ENCODE data around the gene TROAP.
A peak's percentile ranks its signal among the peaks of the same experiment; 100 is the strongest.
"Not testable (repeated sequence)": the region's sequence is repeated elsewhere in the genome, so short reads cannot be mapped to it uniquely, and the experiment has no call there.

Gene TROAP

GRCh38 chr12:49330631-49331379 is 7.8 kb downstream of the TROAP start:
- no peak for DNase-seq

GRCh38 chr12:49331380-49332222 is 8.5 kb downstream of the TROAP start:
- peak; percentile 74 to 76 for DNase-seq

DNA sequence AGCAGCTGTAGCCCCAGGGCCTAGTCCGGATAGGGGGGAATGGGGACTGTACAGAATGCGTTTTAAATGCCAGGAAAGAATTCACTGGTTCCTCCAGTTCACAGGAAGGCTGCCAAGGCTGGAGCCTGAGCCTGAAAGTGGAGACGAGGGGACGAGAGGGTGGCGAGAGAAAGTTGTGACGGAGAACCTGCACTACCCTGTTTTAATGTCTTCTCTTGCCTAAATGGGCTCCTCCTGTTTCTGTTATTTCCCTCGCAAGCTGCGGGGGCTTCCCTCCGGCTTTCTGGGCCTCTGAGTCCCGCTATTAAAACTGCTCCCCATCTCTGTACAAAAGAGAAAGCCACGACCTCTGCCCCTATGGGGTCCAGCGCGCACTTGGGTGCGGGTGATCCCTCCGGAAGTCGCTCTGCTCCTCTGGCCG is 9.4 kb downstream of the TROAP start:
- no peak for DNase-seq

DNA sequence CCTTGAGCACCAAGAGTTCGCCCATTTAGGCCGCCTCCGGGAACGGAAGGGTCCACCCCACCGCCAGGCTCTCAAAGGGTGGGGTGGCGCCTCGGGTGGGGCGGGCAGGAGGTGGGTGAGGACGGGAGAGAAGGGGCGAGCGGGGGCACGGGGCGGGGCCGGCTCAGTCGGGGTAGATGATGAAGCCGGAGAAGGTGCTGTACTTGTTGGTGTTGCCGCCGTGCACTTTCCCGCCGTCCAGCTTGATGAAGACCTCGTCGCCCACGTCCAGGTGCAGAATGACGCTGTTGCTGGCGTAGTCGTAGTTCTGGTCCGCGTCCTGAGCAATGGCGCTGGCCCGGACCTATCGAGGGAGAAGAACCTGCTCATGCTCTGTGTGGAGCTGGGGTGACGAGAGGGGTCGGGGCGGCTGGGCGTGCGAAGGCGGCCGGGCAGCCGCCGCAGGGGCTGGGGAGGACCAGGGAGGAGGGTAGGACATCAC is 9.9 kb downstream of the TROAP start:
- no peak for DNase-seq

GRCh38 chr12:49333778-49334177 is 10.7 kb downstream of the TROAP start:
- DNase-seq = not testable (repeated sequence)

- no peak for DNase-seq
Observed at GRCh38 chr12:49334226-49334625, 11.2 kb downstream of the TROAP start.

DNA sequence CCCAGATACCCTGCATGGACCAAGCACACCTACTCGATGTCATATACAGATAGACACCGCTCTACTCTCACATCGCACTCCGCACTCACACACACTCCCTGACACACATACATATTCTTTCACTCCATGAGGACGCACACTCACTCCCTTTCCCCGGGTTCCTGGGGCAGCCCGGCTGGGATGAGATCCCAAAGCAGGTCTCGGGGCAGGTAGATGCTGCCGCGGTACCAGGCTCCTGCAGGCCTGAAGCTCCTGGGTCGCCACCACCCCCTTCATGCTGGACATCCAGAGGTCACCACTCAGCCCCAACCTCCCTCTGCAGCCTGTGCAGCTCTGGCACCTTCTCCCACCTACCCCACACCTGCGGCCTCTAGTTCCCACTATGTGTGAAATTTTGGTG is 11.6 kb downstream of the TROAP start:
- DNase-seq = no peak

DNA sequence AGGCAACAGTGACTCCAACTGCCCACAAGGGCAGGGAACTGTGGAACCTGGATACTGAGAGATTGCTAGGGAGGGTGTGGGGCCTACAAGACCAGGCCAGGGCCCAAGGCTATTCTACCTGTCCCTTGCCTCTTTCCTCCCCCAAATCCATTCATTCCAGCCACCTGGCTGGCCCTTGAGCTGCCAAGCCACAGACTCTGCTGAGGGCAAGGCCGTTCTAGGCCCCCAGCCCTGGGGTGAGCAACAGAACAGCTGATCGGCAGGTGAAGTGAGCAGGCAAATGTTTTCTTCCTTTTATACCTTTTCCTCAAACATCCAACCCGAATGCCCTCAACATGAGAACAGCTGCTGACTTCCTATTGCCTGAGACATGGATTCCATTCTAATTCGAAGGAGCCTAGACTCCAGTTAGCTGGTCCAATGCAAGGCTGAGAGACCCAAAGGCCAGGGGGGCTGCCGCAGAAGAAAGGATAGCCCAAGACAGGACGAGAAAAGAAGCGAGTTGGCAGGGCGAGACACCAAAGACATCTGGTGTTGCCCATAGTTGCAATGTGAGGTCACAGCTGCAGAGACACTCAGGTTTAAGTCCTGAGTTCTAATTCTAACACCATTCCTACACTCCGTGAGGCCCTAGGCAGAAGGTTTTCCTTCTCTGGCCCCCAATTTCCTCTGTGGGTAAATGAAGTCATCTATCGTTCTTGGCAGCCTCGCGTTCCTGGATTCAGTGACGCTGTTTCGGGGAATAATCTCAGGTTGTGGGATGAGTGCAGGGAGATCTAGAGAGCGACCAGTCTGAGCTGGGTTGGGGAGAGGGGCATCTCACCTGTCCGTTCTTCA is 12.3 kb downstream of the TROAP start:
- DNase-seq = no peak

DNA sequence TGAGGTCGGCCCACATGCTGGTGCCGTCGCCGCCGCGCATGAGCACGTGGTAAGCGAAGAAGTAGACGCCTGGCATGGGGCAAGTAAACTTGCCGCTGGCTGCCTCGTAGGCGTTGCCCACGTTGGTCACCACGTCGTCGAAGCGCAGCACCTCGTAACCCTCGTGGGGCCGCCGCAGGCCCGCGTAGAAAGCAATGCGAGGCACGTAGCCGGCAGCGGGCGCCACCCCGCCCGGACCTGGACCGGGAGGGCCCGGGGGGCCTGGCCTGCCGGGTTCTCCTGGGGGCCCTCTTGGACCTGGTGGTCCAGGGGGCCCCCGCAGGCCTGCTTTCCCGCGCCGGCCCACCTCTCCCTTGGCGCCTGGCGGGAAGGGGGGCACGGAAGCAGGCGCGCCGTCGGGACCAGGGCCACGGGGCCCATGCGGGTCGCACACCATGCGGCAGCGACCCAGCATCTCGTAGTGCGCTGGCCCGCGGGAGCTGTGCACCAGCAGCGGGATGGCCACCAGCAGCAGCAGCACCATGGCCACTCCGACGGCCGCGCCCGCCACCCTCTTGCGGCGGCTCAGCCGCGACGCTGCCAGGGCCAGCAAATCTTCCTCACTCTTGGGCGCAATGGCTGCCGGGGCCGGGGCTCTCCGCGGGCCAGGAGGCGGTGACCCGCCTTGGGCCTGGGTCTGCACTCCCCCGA is 13.0 kb downstream of the TROAP start:
- DNase-seq = no peak

DNA sequence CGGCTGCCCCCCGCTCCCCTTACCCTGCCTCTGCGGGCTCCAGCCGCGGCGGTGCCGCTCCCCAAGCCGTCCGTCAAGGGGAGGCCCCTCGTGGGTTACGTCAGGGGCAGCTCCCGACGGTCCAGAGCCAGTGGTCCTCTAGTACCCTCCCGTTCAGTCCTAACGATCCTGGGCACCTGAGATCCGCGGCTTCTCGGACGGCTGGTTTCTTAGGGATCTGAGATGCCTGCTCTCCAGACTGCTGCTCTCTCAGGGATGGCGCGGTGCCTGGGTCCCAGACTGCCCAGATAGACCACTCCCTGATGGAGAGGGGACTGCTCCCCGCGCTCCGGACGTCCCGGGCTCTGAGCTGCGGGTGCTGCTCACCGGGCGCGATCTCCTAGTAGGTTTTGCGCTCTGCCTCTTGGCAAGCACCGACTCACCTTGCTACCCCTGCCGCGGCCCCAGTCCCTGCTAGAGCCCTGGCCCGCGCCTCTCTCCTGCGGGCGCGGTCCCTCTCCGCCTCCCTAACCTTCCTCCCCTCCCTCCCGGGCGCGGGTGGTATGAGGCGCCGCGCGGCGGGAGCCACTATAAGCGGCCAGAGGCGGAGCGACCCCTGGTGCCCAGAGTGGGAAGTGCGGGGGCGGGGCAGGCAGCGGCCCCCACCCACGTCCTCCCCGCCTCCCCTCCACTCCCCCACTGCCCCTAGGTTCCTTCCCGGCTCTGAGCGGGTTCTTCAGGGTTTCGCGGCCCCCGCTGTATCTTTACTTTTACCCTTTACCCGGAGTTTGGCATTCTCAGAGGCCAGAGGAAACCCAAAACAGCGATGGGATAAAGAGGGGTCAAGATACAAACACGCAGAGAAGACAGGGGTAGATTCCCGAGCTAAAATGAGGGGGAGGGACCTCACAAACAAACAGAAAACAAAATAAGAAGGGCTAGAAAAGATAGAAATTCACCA is 13.9 kb downstream of the TROAP start, which contains the start of gene C1QL4:
Gene C1QL4, minus strand, starts transcription at position 544 of the 940 bp plus-strand sequence. CDS start 711 bp downstream, outside the sequence.
- DNase-seq = peak; percentile 44 to 83

DNA sequence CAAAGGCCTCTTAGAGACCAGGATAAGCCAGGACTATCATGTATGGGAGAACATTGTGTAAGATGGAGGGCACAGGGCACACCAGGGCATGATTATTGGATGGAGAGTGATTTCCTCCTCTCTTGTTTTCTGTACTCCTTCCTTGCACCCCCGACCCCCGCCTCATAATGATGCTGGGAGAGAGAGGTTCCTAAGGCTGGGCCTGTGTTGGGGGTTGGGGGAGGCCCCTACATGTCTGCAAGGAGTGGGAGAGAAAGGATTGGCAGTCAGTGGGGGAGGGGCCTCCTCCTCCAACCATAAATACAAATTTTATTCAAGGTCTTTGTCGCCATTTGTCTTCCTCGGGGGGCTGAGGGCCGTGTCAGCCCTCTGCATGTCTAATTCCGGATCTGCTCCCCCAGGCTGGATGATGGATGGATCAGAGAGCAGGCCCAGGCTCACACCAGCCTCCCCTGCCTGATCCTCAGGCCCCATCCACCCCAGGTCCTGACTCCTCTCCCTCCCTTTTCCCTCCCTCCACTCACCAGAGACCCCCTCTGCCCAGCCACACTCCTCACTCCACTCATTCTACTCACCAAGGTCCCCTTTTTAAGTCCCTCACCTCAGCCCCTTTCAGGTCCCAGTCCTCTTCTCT is 15.9 kb downstream of the TROAP start:
- DNase-seq = no peak

DNA sequence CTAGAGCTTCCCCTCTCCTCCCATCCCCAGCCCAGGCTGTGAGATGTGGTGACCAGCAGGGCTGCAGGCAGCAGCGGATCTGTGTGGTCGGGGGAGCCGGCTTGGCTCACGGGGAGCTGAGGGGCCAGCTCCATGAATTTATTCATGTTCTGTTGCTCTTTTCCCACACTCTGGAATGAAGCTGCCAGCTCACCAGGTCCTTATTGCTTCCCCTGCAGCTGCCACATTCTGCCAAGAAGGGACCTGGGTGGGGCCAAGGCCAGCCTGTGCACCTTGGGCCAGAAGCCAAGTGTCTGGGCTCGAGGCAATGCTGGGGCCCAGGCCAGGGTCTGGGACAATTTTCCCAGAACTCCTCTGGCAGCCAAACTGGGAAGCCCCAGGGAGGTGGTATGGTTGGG is 16.4 kb downstream of the TROAP start:
- DNase-seq = no peak

DNA sequence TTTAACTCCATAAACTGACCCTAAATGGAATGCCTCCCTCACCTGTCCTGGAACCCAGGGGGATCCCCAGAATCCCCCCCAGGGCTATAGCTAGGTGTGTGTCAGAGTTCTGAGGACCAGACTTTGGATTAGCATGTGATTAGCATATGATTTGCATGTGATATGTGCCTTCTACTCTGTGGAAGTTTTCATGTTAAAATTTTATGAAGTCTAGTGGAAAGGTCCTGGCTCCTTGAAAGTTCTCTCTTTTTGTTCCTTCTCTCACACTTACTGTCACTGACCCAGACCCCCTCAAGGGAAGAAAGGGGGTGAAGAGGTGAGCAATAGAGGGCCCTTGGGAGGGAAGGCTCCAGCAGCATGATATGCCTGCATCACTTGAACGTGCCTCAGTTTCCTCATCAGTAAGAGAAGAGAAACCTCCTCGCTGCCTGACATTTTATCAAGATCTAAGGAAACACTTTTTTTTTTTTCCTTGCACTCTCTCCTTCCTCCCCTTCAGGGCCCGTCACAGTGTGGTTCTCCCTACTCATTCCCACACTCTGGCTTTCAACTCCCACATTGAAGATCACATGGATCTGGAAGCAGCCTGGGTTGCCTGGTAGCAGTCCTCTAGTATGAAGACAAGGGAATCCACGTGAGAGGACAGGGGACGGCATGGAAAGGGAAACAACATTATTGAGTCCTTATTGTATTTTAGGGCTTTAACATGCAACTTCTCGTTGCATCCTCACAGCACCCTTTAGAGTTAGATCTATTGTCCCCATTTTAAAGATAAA is 17.2 kb downstream of the TROAP start:
- DNase-seq = no peak

GRCh38 chr12:49340971-49341776 is 18.1 kb downstream of the TROAP start:
- DNase-seq = no peak

GRCh38 chr12:49341777-49342065 is 18.7 kb downstream of the TROAP start:
- DNase-seq = no peak

GRCh38 chr12:49342066-49342913 is 19.2 kb downstream of the TROAP start:
- DNase-seq = peak; percentile 45 to 80

GRCh38 chr12:49342914-49343731 is 20.1 kb downstream of the TROAP start:
- DNase-seq = no peak

Measured in inflammatory macrophage treated with lipopolysaccharide for 1 hour (primary cell).